NCI-H2227 (cell line): ENCODE results near the gene BCAR3.
"Not testable (repeated sequence)": the region's sequence is repeated elsewhere in the genome, so short reads cannot be mapped to it uniquely, and the experiment has no call there.

ENCODE experiments used
- DNase-seq: peaks from one replicate; lab custom pipeline; 2025; ENCODE audit not compliant: unreplicated experiment; lab: John Stamatoyannopoulos, UW

The BCAR3 gene

GRCh38 chr1:93690341-93690740 lies 8.7 kb upstream of the BCAR3 start:
- DNase-seq, result no peak

- no peak for DNase-seq
Observed at GRCh38 chr1:93689521-93690223, 8.0 kb upstream of the BCAR3 start.

GRCh38 chr1:93687542-93687941 lies 5.9 kb upstream of the BCAR3 start:
- DNase-seq, result no peak

GRCh38 chr1:93686504-93687250 lies 5.0 kb upstream of the BCAR3 start:
- DNase-seq, result no peak

GRCh38 chr1:93685918-93686317 lies 4.3 kb upstream of the BCAR3 start:
- no peak for DNase-seq

GRCh38 chr1:93683234-93683633 lies 1.6 kb upstream of the BCAR3 start:
- DNase-seq, result no peak

GRCh38 chr1:93681989-93682412 lies 364 bp upstream of the BCAR3 start:
- no peak for DNase-seq

GRCh38 chr1:93680420-93681100 lies 1.1 kb downstream of the BCAR3 start:
- DNase-seq, result peak; percentile 91

- no peak for DNase-seq
Observed at GRCh38 chr1:93680076-93680419, 1.6 kb downstream of the BCAR3 start.

- DNase-seq, result no peak
Observed at GRCh38 chr1:93679546-93679945, 2.1 kb downstream of the BCAR3 start.

- no peak for DNase-seq
Observed at GRCh38 chr1:93678946-93679480, 2.6 kb downstream of the BCAR3 start.

GRCh38 chr1:93678491-93678890 lies 3.1 kb downstream of the BCAR3 start:
- no peak for DNase-seq

- DNase-seq, result peak; percentile 70
Observed at GRCh38 chr1:93677729-93678128, 3.9 kb downstream of the BCAR3 start.

- DNase-seq, result no peak
Observed at GRCh38 chr1:93676427-93676826, 5.2 kb downstream of the BCAR3 start.

- DNase-seq, result no peak
Observed at GRCh38 chr1:93675931-93676330, 5.7 kb downstream of the BCAR3 start.

- DNase-seq, result no peak
Observed at GRCh38 chr1:93675271-93675670, 6.4 kb downstream of the BCAR3 start.

- not testable (repeated sequence) for DNase-seq
Observed at GRCh38 chr1:93674071-93674470, 7.6 kb downstream of the BCAR3 start.

GRCh38 chr1:93673163-93673829 lies 8.3 kb downstream of the BCAR3 start:
- no peak for DNase-seq

- DNase-seq, result no peak
Observed at GRCh38 chr1:93672477-93673162, 9.0 kb downstream of the BCAR3 start.

- DNase-seq, result no peak
Observed at GRCh38 chr1:93672069-93672468, 9.6 kb downstream of the BCAR3 start.
